Neuronal stem cell (in vitro differentiated cells): ENCODE measurements around the gene U2AF1L4.

Experiments used
- DNase-seq: peaks from one replicate; pipeline ENCODE4 v3.0.0-alpha.2; 2013; ENCODE audit warnings: low spot score
- H2AFZ ChIP-seq: one replicate; pipeline ENCODE4 v1.6.1; 2013; ENCODE audit warnings: mild to moderate bottlenecking, low read length, inconsistent platforms
- H2AK5ac ChIP-seq: 2 replicates; pipeline ENCODE4 v1.6.1; 2013; ENCODE audit warnings: low read depth, mild to moderate bottlenecking, inconsistent platforms, low read length, moderate library complexity, mixed read lengths
- H2BK120ac ChIP-seq: 2 replicates; pipeline ENCODE4 v1.6.1; 2013; ENCODE audit warnings: low read depth, mild to moderate bottlenecking, inconsistent platforms, low read length, moderate library complexity, mixed read lengths
- H2BK12ac ChIP-seq: one replicate; pipeline ENCODE4 v1.6.1; 2013; ENCODE audit warnings: low read length, inconsistent platforms
- H2BK15ac ChIP-seq: 2 replicates; pipeline ENCODE4 v1.6.1; 2013; ENCODE audit warnings: mild to moderate bottlenecking, low read length, inconsistent platforms, mixed read lengths
- H2BK5ac ChIP-seq: one replicate; pipeline ENCODE4 v1.6.1; 2013; ENCODE audit warnings: inconsistent platforms, mild to moderate bottlenecking, low read length, moderate library complexity
- H3K14ac ChIP-seq: one replicate; pipeline ENCODE4 v1.6.1; 2013; ENCODE audit warnings: low read length, inconsistent platforms
- H3K18ac ChIP-seq: 2 replicates; pipeline ENCODE4 v1.6.1; 2013; ENCODE audit warnings: low read length, inconsistent platforms
- H3K23ac ChIP-seq: 2 replicates; pipeline ENCODE4 v1.6.1; 2013; ENCODE audit warnings: low read depth, mild to moderate bottlenecking, mixed read lengths, low read length, inconsistent platforms; ENCODE audit not compliant: poor library complexity
- H3K27ac ChIP-seq: replicated peaks from 3 replicates; pipeline ENCODE4 v1.5.1; 2013; ENCODE audit warnings: low read length, inconsistent platforms
- H3K27me3 ChIP-seq, 3 experiments: 2 replicates each; pipeline ENCODE4 v1.6.1; 2013; ENCODE audit warnings: low read length in 3 of 3, mild to moderate bottlenecking in 2 of 3, inconsistent platforms in 1 of 3, low read depth in 1 of 3, mixed read lengths in 1 of 3, moderate library complexity in 1 of 3; ENCODE audit not compliant: control insufficient read depth in 3 of 3, insufficient read depth in 3 of 3
- H3K36me3 ChIP-seq, 2 donors: replicated peaks in 1 of 2; 2 replicates each; pipeline ENCODE4 v1.6.1; 2013; ENCODE audit warnings: low read length in 2 of 2; ENCODE audit not compliant: control insufficient read depth in 2 of 2, insufficient read depth in 2 of 2
- H3K4ac ChIP-seq: 2 replicates; pipeline ENCODE4 v1.6.1; 2013; ENCODE audit warnings: inconsistent platforms, mild to moderate bottlenecking, low read length, moderate library complexity
- H3K4me1 ChIP-seq, 2 donors: 1 replicate in 1 of 2; 2 replicates in 1 of 2; pipeline ENCODE4 v1.6.1; 2013; ENCODE audit warnings: low read length in 2 of 2, low read depth in 1 of 2; ENCODE audit not compliant: control insufficient read depth in 2 of 2, insufficient read depth in 1 of 2
- H3K4me2 ChIP-seq: one replicate; pipeline ENCODE4 v1.6.1; 2013; ENCODE audit warnings: mild to moderate bottlenecking, low read length, inconsistent platforms; ENCODE audit not compliant: insufficient read depth, poor library complexity, severe bottlenecking
- H3K4me3 ChIP-seq, 2 donors: 2 replicates each; pipeline ENCODE4 v1.5.1; 2013; ENCODE audit warnings: low read length in 2 of 2, mild to moderate bottlenecking in 2 of 2, inconsistent platforms in 1 of 2, moderate library complexity in 1 of 2
- H3K79me1 ChIP-seq: one replicate; pipeline ENCODE4 v1.6.1; 2013; ENCODE audit warnings: low read depth, mild to moderate bottlenecking, inconsistent platforms, low read length, moderate library complexity
- H3K9ac ChIP-seq: one replicate; pipeline ENCODE4 v1.6.1; 2013; ENCODE audit warnings: mild to moderate bottlenecking, low read depth, low read length, inconsistent platforms; ENCODE audit not compliant: poor library complexity
- H3K9me3 ChIP-seq, 2 donors: replicated peaks in 1 of 2; 2 replicates each; pipeline versions ENCODE3 to v1.6.1; 2013; ENCODE audit warnings: low read length in 2 of 2, mild to moderate bottlenecking in 2 of 2, inconsistent platforms in 1 of 2, low read depth in 1 of 2, mixed read lengths in 1 of 2, moderate library complexity in 1 of 2; ENCODE audit not compliant: control insufficient read depth in 2 of 2, insufficient read depth in 1 of 2
- H4K8ac ChIP-seq: one replicate; pipeline ENCODE4 v1.6.1; 2013; ENCODE audit warnings: low read depth, mild to moderate bottlenecking, inconsistent platforms, low read length, moderate library complexity
- H4K91ac ChIP-seq: one replicate; pipeline ENCODE4 v1.6.1; 2013; ENCODE audit warnings: low read length, low read depth, mild to moderate bottlenecking, inconsistent platforms; ENCODE audit not compliant: poor library complexity
- WGBS, 2 donors: extraction: QIAGEN DNeasy Blood & Tissue Kit; methylation state at CpG; one replicate each; pipeline ENCODE4 v1.1.7; 2013; ENCODE audit warnings: missing lambda C conversion rate in 2 of 2, mixed read lengths in 1 of 2; ENCODE audit not compliant: insufficient read length in 2 of 2, insufficient replicate concordance in 1 of 2; ENCODE audit errors: extremely low coverage in 2 of 2; 5-methylcytosine and 5-hydroxymethylcytosine counted together

The U2AF1L4 gene

DNA sequence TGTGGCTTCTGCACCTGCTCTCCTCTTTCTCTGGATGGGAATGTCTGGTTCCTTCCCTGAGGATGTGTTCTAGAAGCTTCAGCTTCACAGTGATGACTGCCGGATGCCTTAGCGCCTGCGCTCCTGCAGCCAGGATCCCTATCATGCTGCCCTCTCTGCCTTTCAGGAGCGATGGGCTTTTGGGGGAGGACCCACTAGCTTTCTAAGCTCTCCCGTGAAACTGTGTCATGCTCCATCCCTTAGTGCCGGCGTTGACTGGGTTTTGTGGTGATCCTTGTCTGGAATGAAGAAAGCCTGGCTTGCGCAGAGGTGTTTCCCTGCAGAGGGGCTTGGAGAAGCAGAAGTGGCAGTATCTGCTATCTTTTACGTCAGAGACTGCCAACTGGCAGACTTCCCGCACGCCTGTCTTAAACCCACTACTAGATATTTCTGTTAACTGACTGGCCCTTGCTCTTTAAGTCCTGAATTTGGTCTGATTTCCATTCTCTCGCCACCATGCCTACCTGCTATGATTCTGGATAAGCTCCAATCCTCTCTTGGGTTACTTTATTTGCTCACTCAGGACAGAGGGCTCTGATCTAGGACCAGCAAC, 31.2 kb downstream of the U2AF1L4 start:
- Histone ChIP-seq H3K79me1 (peaks cover 11% of the 10 kb centered on the region), H4K91ac (no peak overlapping the region), H3K36me3 (no peaks in the 10 kb centered on the region)

DNA sequence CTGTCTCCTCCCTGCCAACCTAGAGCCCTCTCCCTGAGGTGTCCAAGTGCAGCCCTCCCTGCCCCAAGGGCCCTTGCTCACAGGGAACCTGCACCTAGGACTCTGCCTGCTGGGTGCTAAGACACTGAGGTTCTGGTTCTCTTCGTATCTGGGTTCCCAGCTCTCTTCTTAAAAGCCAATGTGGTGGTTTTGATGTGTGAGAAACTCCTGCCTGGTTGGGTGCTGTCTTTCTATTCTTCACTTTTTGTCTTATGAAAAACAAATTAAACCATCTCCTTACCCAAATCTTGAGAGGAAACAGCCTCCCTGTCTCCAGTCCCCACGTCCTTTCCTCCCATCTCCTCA, 31.7 kb downstream of the U2AF1L4 start:
- no peak overlapping the region for H4K8ac ChIP-seq
- no peak overlapping the region for H3K23ac ChIP-seq
- no peak overlapping the region for H2BK15ac ChIP-seq
- WGBS, 2 donors: no CpG with 5 or more reads among the region's 2 CpGs
- H2AK5ac ChIP-seq: peak overlapping the region; percentile 7
- no peak overlapping the region for H3K27ac ChIP-seq
- H3K4me2 ChIP-seq: no peak overlapping the region
- no peak overlapping the region for H2AFZ ChIP-seq
- H3K18ac ChIP-seq: no peak overlapping the region
- no peak overlapping the region for H3K4me3 ChIP-seq
- no peak overlapping the region for H2BK120ac ChIP-seq
- H2BK5ac ChIP-seq: no peak overlapping the region
- H3K4ac ChIP-seq: no peak overlapping the region
- no peak overlapping the region for H3K14ac ChIP-seq
- DNase-seq: no peak
- peaks cover 11 to 16% of the 10 kb centered on the region in 2 donors for H3K4me1 ChIP-seq
- H3K9me3 ChIP-seq: no peaks in the 10 kb centered on the region
- H3K27me3 ChIP-seq: peaks cover 0 to 5% (median 0%) of the 10 kb centered on the region in 3 experiments
- no peak overlapping the region for H3K9ac ChIP-seq
- no peak overlapping the region for H4K91ac ChIP-seq
- H3K79me1 ChIP-seq: peaks cover 9% of the 10 kb centered on the region
- H2BK12ac ChIP-seq: no peak overlapping the region
- H3K36me3 ChIP-seq: no peaks in the 10 kb centered on the region

More for the DNA sequence above, 31.2 kb downstream of the U2AF1L4 start:
- no CpG with 5 or more reads among the region's 12 CpGs for WGBS, 2 donors
- Histone ChIP-seq H3K23ac (no peak overlapping the region), H3K4ac (no peak overlapping the region), H3K4me3 (no peak overlapping the region), H3K4me2 (no peak overlapping the region), H2BK5ac (no peak overlapping the region), H2BK12ac (no peak overlapping the region), H2AFZ (no peak overlapping the region), H3K27me3 (peaks cover 0 to 5% (median 0%) of the 10 kb centered on the region in 3 experiments), H2BK15ac (no peak overlapping the region), H3K9ac (no peak overlapping the region), H3K9me3 (no peaks in the 10 kb centered on the region), H2AK5ac (peak overlapping the region; percentile 7), H3K14ac (no peak overlapping the region), H4K8ac (no peak overlapping the region), H3K27ac (no peak overlapping the region), H2BK120ac (no peak overlapping the region), H3K4me1 (peaks cover 15 to 20% of the 10 kb centered on the region in 2 donors), H3K18ac (no peak overlapping the region)
- DNase-seq: no peak

DNA sequence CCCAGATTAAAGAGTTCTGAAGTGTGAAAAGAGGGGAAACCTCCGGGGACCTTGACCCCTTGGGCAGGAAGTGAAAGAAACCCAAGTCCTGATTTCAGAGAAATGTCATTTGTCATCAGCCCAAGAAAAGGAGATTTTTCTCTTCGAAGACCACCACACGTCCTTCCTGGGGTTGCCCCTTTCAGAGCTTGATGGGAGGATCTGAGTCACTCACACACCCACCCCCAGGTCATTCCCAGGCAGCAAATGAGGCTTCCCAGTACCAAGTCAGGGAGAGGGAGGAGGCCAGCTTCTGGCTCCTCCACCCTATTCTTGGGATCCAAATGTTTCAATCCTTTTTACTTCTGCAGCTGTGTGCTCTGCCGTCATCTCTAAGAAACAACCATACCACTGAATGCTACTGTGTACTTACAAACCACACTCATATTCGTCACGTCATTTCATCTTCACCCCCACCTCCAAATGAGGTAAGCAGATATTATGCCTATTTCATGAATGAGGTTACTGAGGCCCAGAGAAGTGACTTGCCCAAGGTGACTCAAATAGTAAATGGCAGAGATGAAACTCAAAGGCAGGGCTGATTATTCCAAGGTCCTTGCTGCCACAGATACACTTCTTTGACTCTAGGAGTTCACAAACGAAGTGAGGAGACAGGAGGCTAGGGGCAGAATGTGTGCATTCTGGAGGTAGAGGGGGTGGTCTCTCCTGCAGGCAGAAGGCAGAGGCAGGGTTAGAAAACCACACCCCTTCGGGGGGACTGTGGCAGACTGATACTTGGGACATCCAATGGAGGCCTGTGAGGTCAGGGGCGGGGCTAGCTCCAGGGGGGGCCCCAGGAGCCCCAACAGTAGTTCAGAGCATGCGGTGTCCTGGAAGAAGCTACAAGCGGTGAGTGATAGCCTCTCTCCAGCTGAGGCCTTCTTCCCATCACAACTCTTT, 32.4 kb downstream of the U2AF1L4 start:
- no peak overlapping the region for H3K4me2 ChIP-seq
- H3K4me1 ChIP-seq: peaks cover 11 to 15% of the 10 kb centered on the region in 2 donors
- no peak overlapping the region for H4K91ac ChIP-seq
- no peak overlapping the region for H2BK15ac ChIP-seq
- no peak overlapping the region for H3K9ac ChIP-seq
- H3K36me3 ChIP-seq: no peaks in the 10 kb centered on the region
- H3K79me1 ChIP-seq: peaks cover 6% of the 10 kb centered on the region
- H2BK120ac ChIP-seq: no peak overlapping the region
- no peak overlapping the region for H2AK5ac ChIP-seq
- H3K18ac ChIP-seq: no peak overlapping the region
- DNase-seq: no peak
- 100% methylated on average over 2 of the region's 11 CpGs; no CpG with 5 or more reads in 1 of the 2 donors for WGBS, 2 donors
- H3K14ac ChIP-seq: no peak overlapping the region
- H3K23ac ChIP-seq: no peak overlapping the region
- no peak overlapping the region for H3K4ac ChIP-seq
- H2BK12ac ChIP-seq: no peak overlapping the region
- H3K27me3 ChIP-seq: peaks cover 0 to 5% (median 0%) of the 10 kb centered on the region in 3 experiments
- no peak overlapping the region for H3K27ac ChIP-seq
- H2AFZ ChIP-seq: no peak overlapping the region
- H3K9me3 ChIP-seq: no peaks in the 10 kb centered on the region
- H2BK5ac ChIP-seq: no peak overlapping the region
- H3K4me3 ChIP-seq: no peak overlapping the region
- H4K8ac ChIP-seq: no peak overlapping the region
